ENCODE data around the gene RNF152. TPM values are rescaled to one million over a fixed set of nuclear protein-coding genes. Genes with fewer than 3 reads are reported as not detected.
"Not testable (repeated sequence)": the region's sequence is repeated elsewhere in the genome, so short reads cannot be mapped to it uniquely, and the experiment has no call there.

Gene RNF152
- total RNA-seq, 1 donor from 2014 or later: 13.4 TPM

DNA sequence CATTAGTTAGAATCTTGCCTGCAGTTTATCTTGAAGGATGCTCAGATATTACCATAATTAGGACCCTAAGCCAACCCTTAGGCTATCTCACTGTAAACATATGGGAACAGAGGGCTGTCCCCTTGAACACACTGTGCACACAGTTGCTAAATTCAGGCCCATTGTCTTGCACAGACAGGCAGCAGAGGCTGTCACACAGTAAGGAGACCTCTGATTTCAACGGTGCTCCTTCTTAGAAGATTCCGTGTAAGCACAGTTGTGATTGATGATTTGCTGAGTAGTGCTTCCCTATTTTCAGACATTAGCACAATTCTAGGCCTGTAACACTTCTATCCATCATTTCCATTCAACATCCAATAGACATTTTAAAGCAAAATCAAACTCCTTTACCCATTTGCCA lies 108.0 kb downstream of the RNF152 start:
- no peaks in the 10 kb centered on the region for H3K27me3 ChIP-seq (ENCODE audit: low read depth)
- H3K27ac ChIP-seq: no peak overlapping the region
- no peak for ATAC-seq
- no peaks in the 10 kb centered on the region for H3K36me3 ChIP-seq
- no peaks in the 10 kb centered on the region for H3K4me1 ChIP-seq
- no peaks in the 10 kb centered on the region for H3K9me3 ChIP-seq
- TF ChIP-seq, protein P1, sequence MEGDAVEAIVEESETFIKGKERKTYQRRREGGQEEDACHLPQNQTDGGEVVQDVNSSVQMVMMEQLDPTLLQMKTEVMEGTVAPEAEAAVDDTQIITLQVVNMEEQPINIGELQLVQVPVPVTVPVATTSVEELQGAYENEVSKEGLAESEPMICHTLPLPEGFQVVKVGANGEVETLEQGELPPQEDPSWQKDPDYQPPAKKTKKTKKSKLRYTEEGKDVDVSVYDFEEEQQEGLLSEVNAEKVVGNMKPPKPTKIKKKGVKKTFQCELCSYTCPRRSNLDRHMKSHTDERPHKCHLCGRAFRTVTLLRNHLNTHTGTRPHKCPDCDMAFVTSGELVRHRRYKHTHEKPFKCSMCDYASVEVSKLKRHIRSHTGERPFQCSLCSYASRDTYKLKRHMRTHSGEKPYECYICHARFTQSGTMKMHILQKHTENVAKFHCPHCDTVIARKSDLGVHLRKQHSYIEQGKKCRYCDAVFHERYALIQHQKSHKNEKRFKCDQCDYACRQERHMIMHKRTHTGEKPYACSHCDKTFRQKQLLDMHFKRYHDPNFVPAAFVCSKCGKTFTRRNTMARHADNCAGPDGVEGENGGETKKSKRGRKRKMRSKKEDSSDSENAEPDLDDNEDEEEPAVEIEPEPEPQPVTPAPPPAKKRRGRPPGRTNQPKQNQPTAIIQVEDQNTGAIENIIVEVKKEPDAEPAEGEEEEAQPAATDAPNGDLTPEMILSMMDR (IDR thresholded peaks at IDR 0.05): no peak
- intact Hi-C loops (cut with DNase I): no loop called here
- no peak for DNase-seq
- H3K4me3 ChIP-seq: no peak overlapping the region

GRCh38 chr18:61782545-61782944 lies 110.3 kb downstream of the RNF152 start:
- no peaks in the 10 kb centered on the region for H3K36me3 ChIP-seq
- DNase-seq (no peak), ATAC-seq (no peak)
- no peak overlapping the region for H3K4me3 ChIP-seq
- intact Hi-C loops (cut with DNase I): no loop called here
- TF ChIP-seq, protein P1 (IDR thresholded peaks at IDR 0.05): no peak
- H3K27me3 ChIP-seq (ENCODE audit: low read depth): no peaks in the 10 kb centered on the region
- H3K27ac ChIP-seq: no peak overlapping the region
- H3K4me1 ChIP-seq: no peaks in the 10 kb centered on the region
- no peaks in the 10 kb centered on the region for H3K9me3 ChIP-seq

DNA sequence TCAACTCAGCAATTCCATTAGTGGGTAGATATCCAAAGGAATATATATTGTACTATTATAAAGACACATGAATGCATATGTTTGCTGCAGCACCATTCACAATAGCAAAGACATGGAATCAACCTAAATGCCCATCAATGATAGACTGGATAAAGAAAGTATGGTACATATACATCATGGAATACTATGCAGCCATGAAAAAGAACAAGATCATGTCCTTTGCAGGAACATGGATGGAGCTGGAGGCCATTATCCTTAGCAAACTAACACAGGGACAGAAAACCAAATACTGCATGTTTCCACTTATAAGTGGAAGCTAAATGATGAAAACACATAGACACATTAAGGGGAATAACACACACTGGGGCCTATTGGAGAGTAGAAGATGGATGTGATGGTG lies 116.6 kb downstream of the RNF152 start:
- H3K27me3 ChIP-seq (ENCODE audit: low read depth); H3K4me3 ChIP-seq; H3K4me1 ChIP-seq; H3K27ac ChIP-seq; DNase-seq; intact Hi-C loops (cut with DNase I); H3K36me3 ChIP-seq; ATAC-seq; H3K9me3 ChIP-seq: not testable (repeated sequence)

DNA sequence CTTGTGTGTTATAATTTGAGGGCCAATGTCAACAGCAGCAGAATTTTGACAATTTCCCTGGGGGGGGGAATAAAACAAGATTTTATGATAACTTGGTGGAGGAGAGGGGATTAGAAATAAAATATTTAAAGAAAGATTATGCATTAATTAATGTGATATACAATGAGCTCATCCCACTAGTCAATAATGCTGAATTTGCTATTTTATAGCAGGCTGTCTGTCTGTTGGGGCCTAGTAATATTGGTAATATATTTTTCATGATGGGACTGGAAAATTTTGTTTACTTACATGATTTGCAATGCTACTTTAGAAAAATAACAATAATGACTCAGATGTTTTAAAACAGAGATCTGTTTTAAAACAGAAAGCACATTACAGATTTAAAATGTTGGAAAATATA lies 118.0 kb downstream of the RNF152 start:
- intact Hi-C loops (cut with DNase I): no loop called here
- TF ChIP-seq, protein P1 (IDR thresholded peaks at IDR 0.05): no peak
- Histone ChIP-seq H3K27ac (no peak overlapping the region), H3K27me3 (ENCODE audit: low read depth) (no peaks in the 10 kb centered on the region), H3K36me3 (no peaks in the 10 kb centered on the region), H3K4me3 (no peak overlapping the region), H3K9me3 (peaks cover 9% of the 10 kb centered on the region), H3K4me1 (no peaks in the 10 kb centered on the region)
- DNase-seq: no peak
- ATAC-seq: no peak

- TF ChIP-seq, protein P1 (IDR thresholded peaks at IDR 0.05): no peak
- Histone ChIP-seq H3K36me3 (no peaks in the 10 kb centered on the region), H3K4me3 (no peak overlapping the region), H3K9me3 (peaks cover 9% of the 10 kb centered on the region), H3K4me1 (no peaks in the 10 kb centered on the region), H3K27me3 (ENCODE audit: low read depth) (no peaks in the 10 kb centered on the region), H3K27ac (no peak overlapping the region)
- DNase-seq (no peak), ATAC-seq (no peak)
- intact Hi-C loops (cut with DNase I): no loop called here
These were observed 120.4 kb downstream of the RNF152 start for GRCh38 chr18:61772293-61772848.

DNA sequence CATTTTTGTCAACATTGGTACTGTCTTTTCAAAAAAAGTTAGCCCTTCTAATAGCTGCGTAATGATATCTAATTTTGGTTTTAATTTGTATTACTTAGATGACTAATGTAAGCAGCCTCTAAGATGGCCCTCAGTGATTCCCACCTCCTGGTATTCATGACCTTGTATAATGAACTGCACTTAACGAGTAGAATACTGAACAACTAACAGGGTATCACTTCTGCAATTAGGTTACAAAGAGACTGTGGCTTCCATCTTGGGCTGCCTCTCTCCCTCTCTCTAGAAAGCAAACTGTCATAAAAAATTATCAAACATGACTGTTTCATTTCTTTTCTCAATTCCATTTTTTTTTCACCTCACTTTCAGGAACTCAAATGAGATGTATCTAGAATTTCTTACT lies 120.9 kb downstream of the RNF152 start:
- no peak overlapping the region for H3K4me3 ChIP-seq
- no peak for DNase-seq
- peaks cover 9% of the 10 kb centered on the region for H3K9me3 ChIP-seq
- intact Hi-C loops (cut with DNase I): no loop called here
- H3K4me1 ChIP-seq: no peaks in the 10 kb centered on the region
- H3K27me3 ChIP-seq (ENCODE audit: low read depth): no peaks in the 10 kb centered on the region
- H3K27ac ChIP-seq: no peak overlapping the region
- no peaks in the 10 kb centered on the region for H3K36me3 ChIP-seq
- TF ChIP-seq, protein P1 (IDR thresholded peaks at IDR 0.05): no peak
- no peak for ATAC-seq

Measured in lower lobe of right lung (tissue), 2 donors.